GM18499 (cell line): ENCODE data around the gene KLF17.

Experiments used
- ATAC-seq: cut with Tn5 transposase; IDR thresholded peaks from one replicate; pipeline ENCODE4 v1.9.1; 2021; ENCODE audit warnings: moderate number of reproducible peaks; ENCODE audit not compliant: insufficient read depth, unreplicated experiment

Gene KLF17

GRCh38 chr1:44147582-44147981 is 29.0 kb downstream of the KLF17 start:
- no peak for ATAC-seq

GRCh38 chr1:44151332-44151731 is 32.7 kb downstream of the KLF17 start:
- ATAC-seq = no peak

GRCh38 chr1:44151808-44152207 is 33.2 kb downstream of the KLF17 start:
- no peak for ATAC-seq

- no peak for ATAC-seq
Observed at GRCh38 chr1:44152692-44153091, 34.1 kb downstream of the KLF17 start.

- no peak for ATAC-seq
Observed at GRCh38 chr1:44154049-44154448, 35.4 kb downstream of the KLF17 start.

GRCh38 chr1:44157903-44158302 is 39.3 kb downstream of the KLF17 start:
- no peak for ATAC-seq

GRCh38 chr1:44158871-44159270 is 40.2 kb downstream of the KLF17 start:
- ATAC-seq = no peak

- no peak for ATAC-seq
Observed at GRCh38 chr1:44161546-44161945, 42.9 kb downstream of the KLF17 start.

- ATAC-seq = no peak
Observed at GRCh38 chr1:44168520-44169098, 50.0 kb downstream of the KLF17 start.

GRCh38 chr1:44170281-44170823 is 51.7 kb downstream of the KLF17 start:
- ATAC-seq = no peak

GRCh38 chr1:44174630-44175029 is 56.0 kb downstream of the KLF17 start:
- no peak for ATAC-seq
